ENCODE data around the gene MEI4.
"Not testable (repeated sequence)": the region's sequence is repeated elsewhere in the genome, so short reads cannot be mapped to it uniquely, and the experiment has no call there.

MEI4 gene

DNA sequence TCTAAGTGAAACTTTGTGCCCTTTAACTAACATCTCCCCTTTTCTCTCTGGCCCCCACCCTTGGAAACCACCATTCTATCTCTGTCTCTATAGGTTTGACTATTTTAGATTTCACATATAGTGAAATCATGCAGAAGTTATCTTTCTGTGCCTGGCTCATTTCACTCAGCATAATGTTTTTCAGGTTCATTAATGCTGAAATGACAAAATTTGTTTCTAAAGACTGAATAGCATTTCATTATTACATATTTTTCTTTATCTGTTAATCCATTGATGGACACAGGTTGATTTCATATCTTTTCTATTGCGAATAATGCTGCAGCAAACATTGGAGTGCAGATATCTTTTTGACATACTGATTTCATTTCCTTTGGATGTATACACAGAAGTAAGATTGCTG, 30.7 kb downstream of the MEI4 start:
- DNase-seq = no peak

DNA sequence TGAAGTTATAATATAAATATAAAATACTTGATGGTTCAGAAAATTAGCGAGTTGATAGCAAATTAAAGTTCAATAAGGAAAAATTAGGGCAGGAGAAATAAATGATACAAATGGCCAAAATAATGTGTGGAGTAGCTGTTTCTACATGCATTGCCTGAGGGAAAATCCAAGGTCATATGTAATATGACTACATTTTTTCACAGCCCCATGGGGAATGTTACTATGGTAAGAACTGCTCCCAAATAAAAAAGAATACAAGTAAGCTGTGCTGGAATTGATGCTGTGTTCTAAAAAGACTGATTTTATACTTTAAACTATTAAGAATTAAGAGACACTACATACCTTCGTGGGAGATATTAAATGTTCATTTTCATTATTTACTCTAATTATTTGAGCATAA, 34.1 kb downstream of the MEI4 start:
- no peak for DNase-seq

DNA sequence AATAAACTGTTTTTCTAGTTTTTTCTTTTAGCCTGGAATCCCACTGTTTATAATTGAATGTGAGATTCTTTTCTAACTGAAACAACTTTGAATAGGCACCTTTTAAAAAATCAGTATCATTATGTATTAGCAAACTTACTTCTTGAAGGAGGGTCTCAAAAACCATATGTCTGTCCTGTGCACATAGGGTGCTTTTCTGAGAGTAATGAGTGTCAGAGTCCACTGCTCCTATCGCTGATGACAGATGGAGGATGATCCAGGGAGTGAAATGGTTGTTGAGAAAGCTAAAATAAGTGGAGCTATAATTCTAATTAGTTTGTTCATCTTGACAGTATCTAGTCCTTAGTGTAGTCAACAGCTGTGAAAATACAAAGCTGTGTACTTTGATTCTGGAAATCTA, 35.8 kb downstream of the MEI4 start:
- no peak for DNase-seq

DNA sequence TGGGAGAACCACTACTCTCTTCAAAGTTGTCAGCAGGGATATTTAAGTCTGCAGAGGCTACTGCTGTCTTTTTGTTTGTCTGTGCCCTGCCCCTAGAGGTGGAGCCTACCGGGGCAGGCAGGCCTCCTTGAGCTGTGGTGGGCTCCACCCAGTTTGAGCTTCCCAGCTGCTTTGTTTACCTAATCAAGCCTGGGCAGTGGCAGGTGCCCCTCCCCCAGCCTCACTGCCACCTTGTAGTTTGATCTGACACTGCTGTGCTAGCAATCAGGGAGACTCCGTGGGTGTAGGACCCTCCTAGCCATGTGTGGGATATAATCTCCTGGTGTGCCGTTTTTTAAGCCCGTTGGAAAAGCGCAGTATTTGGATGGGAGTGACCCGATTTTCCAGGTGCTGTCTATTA, 47.3 kb downstream of the MEI4 start:
- not testable (repeated sequence) for DNase-seq

DNA sequence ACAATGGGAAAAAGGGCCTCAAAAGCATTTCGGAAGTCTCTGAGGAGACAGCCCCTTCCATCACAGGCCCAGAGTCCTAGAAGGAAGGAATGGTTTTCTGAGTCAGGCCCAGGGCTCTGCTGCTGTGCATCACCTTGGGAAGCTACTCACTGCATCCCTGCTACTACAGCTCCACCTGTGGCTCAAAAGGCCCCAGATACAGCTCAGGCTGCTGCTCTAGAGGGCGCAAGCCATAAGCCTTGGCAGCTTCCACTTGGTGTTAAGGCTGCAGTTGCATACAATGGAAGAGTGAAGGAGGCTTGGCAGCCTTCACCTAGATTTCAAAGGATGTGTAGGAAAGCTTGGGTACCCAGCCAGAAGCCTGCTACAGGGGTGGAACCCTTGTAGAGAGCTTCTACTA, 54.8 kb downstream of the MEI4 start:
- no peak for DNase-seq

DNA sequence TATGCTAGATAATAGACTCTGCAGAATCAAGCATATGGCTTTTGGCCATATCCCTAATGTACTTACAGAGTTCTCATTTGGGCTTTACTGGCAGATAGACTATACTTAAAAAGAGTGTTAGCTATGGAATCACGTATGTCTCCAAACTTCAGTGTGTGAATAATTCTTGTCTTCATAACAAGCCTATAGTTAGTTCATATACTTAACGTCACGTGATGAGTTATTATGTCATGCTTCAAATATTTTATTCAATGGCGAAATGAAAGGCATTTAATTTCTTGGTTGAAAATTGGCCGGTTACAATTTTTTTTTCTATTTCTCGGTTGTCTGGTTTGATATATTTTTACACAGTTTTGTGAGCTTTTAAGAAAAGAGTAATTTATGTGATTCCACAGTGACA, 62.7 kb downstream of the MEI4 start:
- no peak for DNase-seq

DNA sequence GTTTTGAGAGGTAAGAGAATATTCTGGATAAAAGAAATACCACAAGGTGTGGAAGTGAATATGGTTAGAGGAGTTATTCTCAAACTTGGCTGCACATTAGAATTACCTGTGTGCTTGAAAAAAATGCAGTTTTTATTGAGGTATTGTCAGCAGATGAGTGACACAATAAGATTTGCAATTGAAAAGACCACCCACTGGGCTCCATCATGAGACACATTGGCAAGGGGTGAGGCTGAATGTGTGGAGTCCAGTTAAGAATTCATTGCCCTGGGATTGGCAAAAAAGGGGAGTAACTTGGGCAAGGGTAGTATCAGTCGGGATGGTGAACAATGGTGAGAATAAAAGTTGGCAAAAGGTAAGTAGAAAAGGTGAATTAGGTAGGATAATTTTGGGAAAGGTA, 63.5 kb downstream of the MEI4 start:
- no peak for DNase-seq

DNA sequence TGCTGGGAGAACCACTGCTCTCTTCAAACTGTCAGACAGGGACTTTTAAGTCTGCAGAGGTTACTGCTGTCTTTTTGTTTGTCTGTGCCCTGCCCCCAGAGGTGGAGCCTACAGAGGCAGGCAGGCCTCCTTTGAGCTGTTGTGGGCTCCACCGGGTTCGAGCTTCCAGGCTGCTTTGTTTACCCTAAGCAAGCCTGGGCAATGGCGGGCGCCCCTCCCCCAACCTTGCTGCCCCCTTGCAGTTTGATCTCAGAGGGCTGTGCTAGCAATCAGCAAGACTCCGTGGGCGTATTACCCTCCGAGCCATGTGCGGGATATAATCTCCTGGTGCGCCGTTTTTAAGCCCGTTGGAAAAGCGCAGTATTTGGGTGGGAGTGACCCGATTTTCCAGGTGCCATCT, 83.2 kb downstream of the MEI4 start:
- DNase-seq = not testable (repeated sequence)

DNA sequence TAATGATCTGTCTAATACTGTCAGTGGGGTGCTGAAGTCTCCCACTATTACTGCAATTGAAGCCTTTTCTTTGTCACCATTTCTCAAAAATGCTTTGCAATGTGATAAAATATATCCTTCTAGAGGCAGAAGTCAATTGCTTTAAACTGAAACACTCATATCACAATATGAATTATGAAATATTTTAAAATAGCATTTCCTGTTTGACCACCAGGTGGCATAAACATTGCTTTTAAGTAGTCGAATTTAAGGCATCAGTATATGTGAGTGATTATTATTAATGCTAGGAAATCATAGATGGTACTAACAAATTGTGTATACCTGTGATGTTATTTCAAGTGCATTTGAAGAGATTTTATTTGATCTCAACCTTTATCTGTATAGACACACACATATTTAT, 87.5 kb downstream of the MEI4 start:
- no peak for DNase-seq

DNA sequence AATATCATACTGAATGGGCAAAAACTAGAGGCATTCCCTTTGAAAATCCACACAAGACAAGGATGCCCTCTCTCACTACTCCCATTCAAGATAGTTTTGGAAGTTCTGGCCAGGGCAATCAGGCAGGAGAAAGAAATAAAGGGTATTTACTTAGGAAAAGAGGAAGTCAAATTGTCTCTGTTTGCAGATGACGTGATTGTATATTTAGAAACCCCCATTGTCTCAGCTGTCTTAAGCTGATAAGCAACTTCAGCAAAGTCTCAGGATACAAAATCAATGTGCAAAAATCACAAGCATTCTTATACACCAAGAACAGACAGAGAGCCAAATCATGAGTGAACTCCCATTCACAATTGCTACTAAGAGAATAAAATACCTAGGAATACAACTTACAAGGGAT, 99.3 kb downstream of the MEI4 start:
- not testable (repeated sequence) for DNase-seq

DNA sequence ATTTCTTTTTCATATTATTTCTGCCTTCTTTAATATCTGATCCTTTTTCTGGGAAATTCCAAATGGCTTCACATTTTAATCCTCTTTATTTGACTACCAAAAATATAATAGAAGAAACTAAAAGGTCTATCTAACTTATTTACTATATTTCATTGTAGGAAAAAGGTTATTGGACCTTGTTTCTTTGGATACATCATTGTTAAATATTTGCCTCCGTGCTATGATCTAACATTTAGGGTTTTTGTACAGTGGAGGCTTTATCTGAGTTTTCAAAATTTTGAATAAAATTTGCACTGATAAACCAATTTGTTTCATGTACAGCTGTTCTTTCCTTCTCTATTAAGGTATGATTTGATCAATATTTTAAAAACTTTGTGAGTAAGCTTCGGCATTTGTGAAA, 109.5 kb downstream of the MEI4 start:
- no peak for DNase-seq

DNA sequence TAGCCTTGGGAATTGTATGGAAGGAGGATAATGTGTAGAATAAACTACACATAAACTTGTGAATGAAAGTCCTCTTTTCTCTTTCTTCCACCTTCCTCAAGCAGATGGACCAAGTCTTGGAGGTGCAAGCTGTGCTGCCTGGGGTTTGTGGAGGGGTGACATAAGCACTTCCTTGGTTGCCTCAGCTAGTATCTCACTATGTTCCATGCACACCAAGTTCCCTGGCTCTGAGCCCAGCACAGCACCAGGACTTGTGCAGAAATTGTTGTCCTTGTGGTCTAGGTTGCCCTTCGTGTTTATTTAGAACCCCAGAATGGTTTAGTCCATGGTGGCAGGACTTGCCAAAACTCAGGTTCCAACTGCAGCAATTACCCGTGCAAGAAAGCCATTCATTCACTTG, 110.3 kb downstream of the MEI4 start:
- no peak for DNase-seq

DNA sequence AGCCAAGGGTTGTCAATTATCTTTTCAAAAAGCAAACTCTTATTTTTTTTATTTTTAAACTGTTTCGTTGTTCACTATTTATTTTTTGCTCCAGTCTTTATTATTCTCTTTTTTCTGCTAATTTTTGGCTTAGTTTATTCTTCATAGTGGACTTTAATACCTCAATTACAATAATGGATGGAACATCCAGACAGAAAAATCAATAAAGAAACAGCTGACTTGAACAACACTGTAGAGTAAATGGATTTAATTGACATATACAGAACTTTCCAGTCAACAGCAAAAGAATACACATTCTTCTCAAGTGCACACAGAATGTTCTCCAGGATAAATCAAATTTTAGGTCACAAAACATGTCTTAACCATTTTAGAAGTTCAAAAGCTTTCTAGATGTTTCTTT, 111.5 kb downstream of the MEI4 start:
- DNase-seq = no peak

DNA sequence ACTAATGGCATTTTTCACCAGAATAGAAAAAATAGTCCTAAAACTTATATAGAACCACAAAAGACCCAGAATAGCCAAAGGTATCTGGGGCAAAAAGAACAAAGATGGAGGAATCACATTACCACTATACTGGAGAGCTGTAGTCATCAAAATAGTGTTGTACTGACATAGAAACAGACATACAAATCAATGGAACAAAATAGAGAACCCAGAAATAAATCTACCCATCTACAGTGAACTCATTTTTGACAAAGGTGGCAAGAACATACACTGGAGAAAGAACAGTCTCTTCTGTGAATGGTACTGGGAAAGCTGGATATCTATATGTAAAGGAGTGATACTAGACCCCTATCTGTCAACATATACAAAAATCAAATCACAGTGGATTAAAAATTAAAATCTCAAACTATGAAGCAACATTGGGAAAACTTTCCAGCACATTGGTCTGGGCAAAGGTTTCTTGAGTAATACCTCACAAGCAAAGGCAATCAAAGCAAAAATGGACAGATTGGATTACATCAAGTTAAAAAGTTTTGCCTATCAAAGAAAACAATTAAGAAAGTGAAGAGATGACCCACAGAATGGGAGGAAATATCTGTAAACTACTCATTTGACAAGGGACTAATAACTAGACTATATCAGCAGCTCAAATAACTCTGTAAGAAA, 120.5 kb downstream of the MEI4 start:
- no peak for DNase-seq

DNA sequence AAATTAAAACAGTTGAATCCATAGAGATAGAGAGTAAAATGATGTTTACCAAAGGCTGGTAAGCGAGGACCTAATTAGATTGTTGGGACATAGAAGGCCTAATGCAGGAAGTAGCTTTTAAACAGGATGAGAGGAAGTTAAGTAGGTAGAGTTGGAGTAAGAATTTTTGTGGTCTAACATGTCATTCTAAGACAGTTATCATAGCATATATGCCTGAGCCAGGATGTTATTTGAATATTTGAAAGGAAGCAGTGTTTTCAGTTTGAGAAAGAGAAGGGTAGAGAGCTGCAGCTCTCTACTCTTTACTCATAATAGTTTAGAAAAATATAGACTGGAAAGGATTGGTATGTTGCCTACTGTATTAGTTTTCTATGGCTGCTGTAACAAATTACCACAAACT, 121.6 kb downstream of the MEI4 start:
- no peak for DNase-seq

DNA sequence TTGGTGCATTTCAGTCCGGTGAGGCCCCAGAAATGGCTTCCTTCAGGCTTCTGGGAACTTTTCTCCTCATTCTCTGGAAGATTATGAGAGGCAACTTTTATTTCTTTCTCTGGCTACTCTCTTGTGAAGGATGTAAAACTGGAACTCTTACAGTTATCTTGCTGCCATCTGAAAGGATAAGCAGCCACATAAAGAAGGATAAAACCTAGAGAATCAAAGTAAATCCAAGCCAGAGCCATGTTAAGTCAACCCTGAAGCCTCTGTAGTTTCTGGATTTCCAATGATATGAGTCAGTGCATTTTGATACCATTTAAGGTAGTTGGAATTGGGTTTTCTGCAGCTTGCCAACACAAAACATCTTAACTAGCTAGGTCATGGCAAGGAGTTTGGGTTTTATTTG, 123.6 kb downstream of the MEI4 start:
- no peak for DNase-seq

DNA sequence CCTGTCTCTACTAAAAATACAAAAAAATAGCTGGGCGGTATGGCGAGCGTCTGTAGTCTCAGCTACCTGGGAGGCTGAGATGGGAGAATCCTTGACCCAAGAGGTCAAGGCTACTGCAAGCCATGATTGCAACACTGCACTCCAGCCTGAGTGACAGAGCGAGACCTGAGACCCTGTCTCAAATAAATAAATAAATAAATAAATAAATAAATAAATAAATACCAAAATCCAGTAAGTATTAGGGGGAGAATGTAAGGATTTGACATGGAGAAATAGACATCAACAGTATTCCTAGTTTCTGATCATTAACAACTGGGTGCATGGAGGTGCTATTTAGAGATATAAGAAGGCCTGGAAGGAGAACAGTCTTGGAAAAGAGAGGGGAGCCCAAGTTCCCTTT, 125.7 kb downstream of the MEI4 start:
- no peak for DNase-seq

DNA sequence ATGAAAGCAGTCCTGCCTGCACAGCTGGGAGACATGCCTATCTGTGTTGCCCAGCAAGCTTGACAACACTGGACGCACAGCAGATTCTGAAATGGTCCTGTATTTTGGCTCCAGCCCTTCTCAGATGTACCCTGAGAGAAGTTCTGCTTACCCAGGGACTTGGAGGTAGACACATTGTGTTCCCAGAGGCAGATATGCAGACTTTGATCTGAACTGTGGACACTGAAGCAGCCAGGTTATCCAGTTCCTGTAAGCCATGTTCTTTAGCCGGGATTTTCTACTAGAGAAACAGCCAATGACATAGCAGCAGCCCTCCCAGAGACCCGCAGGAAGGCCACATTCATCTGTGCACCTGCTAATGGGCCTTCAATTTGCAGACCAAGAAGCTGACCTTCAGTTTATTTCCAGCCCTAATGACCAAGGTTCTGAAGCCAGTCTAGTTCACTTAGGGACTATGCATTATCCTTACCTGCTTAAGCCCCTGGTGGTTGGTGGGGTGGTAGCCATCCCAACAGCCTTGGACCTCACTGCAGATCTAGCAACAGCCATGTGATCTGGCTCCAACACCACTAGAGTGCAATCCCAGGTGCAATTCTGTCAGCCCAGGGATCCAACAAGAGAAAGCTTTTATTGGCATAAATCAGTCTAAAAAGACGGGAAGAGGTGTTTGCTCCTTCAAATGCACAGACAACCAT, 134.2 kb downstream of the MEI4 start:
- no peak for DNase-seq

DNA sequence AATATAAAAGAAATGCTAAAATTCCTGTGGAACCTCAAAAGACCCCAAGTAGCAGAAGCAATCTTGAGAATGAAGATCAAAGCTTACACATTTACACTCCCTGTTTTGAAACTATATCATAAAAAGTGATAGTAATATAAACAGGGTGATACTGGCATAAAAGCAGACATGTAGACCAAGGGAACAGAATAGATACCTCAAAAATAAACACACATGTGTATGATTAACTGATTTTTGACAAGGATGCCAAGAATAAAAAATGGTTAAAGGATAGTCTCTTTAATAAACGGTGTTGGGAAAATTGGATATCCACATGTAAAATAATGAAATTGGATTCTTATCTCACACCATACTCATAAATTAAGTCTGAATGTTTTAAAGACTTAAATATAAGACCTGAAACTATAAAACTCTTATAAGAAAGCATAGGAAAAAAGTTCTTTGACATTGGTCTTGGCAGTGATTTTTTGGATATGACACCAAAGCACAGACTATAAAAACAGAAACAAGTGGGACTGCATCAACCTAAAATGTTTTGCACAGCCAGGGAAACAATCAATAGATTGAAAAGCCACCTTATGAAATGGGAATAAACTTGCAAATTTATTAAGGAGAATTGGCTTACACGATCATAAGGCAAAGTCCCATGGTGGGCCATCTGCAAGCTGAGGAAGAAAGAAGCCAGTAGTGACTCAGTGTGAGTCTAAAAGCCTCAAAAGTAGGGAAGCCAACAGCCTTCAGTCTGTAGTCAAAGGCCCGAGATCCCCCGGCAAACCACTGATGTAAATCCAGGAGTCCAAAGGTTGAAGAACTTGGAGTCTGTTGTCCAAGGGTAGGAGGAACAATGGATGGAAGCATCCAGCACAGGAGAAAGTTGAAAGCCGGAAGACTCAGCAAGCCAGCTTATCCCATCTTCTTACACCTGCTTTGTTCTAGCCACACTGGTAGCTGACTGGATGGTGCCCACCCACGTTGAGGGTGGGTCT, 144.3 kb downstream of the MEI4 start:
- DNase-seq = no peak

DNA sequence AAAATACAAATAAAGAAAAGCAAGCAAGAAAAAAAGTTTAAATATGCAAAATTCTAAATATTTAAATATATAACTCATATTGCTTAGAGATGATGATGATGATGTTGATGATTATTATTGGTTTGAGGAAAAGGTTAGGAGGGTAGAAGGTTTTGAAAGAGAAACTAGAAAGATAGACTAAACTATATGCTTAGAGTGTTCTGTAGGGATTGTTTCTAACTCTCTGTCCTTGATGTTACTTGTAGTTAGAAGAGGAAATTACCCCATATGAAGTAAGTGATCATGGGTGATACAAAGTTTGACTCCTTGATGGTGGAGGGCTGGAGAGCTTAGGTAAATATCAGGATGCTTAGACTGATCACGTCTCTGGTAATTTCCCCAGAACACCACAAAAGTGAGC, 159.5 kb downstream of the MEI4 start:
- DNase-seq = no peak

DNA sequence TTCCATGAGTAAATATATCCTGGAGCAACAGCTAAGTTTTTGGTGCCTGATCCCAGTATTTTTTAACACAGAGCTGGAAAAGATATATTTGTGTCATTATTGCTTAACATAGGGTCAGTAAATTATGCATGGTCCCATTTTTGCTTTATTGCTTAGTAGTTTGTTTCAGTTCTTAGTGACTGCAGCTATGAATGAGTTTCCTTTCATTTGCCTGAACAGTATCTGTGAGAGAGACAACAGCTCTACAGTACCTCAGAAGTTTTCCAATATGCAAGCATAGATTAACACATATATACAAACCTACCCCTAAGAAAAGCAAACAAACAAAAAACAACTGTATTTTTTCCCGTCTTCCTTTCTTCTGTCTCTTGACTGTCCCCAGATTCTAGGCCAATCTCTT, 160.3 kb downstream of the MEI4 start:
- no peak for DNase-seq

DNA sequence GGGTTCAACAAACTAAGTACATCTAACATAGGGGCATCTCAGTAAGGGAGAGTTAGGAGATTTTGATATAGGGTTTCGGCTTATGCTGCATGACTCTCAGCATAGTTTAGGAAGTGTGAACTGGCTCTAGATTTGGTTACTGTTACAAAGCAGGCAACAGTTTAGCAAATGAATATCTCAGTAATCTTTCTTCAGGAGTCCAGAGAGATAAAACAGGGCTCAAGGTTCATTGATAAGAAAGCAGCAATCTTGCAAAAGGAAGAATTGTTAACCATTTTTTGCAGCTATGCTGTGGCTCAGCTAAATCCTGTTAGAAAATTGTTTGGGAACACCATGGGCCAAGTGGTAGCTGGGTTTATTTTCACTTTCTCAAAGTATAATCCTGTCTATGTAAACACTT, 161.3 kb downstream of the MEI4 start:
- no peak for DNase-seq

DNA sequence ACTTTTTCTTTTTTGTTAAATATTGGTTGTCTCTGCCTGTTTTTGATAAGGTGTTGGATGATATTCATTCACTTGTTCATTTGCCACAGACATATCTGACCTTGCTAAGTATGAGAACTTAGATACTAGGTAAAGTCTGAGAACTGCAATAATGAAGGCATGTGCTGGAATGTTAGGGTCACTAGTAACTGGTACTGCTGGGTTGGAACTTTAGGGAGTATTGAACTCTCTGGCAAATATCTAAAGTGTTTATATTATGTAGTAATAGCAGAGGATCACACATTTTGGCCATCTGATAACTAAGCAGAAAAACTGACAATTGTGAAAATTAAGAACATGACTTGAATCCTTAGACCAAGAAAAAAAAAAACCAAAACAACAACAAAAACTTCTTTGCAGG, 162.7 kb downstream of the MEI4 start:
- no peak for DNase-seq

DNA sequence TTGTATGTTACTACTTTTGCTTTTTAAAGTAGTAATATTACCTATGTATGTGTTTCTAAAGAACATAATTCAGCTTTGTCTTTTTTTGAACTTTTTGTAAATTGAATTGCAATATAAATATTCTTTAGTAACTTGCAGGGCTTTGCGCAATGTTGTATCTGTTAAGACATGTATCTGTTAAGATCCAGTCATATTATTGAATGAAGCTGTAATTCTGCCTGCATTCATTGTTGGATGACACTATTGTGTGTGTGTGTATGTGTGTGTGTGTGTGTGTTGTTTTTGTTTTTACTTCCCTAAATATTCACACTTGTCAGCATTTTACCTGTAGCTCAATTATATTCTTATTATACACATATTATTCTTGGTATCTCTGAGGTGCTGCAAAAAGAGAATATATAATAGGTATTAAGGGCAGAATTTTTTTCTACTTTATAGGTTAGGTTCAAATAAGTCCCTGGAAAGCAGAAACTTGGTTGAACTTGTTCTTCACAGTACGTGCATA, 164.0 kb downstream of the MEI4 start:
- no peak for DNase-seq

Measured in activated CD4-positive, alpha-beta T cell treated with anti-CD3 and anti-CD28 coated beads, Interleukin-2, amount 50 U/mL, for 48 hours (primary cell).